Stimulated activated naive CD4-positive, alpha-beta T cell (primary cell): ENCODE results near the gene SPATA6.

ENCODE experiments used
- DNase-seq, 6 experiments: peaks; one replicate each; lab custom pipeline; 2025; lab: John Stamatoyannopoulos, UW

SPATA6 gene

DNA sequence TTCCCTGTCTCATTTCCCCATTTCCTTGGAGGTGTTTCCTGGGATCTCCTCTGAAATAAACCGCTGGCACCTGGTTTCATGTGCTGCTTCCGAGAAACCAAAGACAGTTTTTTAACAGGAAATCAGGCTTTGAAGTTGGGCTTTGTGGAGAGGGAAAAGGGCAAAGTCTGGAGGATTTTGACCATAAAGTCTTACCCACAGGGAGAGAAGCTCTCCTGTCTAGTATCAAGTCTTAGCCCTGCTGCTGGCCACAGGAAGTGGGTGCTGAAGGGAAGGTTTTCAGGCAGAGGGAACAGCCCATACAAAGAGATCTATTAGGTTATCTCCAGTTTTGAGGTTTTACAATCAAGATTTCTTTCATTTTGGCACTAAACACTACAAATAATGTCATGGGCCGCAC is 220.2 kb downstream of the SPATA6 start:
- no peak for DNase-seq

DNA sequence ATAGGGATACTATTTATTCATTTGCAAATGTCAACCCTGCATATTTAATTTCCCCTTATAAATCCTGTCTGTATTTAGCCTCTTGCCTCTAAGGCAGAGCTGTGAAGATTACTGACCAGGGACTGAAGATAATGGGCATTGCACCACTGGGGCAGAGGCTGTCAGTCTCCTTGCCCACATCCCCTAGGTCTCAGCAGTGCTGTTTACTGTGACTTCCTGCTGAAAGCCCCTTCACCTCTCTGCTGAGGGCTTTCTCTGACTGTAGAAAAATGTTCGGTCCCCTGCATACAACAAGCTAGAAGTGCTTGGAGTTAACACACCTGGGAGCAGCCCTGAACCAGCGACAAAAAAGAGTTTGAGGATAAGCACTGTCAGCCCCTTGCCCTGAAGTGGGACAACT is 220.7 kb downstream of the SPATA6 start:
- DNase-seq: no peak

DNA sequence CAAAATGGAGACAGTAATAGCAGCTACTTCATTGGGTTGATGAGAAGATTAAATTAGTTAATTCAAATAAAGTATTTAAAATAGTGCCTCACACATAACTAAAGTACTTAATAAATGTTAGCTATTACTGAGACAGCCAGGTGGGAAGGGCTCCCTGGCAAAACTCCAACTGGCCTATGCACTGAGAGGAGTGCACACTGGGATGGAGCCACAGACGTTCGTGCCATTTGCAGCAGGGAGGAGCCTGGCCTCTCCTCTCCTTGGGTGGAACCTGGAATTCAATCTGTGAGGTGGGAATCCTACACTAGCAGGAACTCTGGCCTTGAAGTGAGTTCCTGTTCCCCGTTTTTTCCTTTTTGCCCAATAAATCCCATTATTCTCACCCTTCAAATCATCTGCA is 221.4 kb downstream of the SPATA6 start:
- no peak for DNase-seq

DNA sequence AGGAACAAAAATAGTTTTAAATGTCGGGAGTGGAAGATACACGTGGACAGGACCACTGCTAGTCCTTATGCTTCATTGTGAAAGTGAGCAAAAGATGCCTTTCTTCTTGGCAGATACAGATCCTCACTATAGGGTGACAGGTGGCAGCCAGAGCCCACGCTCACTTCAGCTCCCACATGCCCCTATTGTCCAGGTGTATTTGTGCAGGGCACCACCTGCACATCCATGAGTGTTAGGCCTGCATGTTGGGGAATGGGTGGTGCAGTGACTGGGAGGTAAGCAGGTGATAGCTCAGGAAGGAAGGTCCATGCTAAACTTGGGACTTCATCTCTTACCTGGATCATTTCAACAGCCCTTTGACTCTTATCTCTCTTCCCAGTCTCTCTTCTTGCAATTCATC is 222.1 kb downstream of the SPATA6 start:
- DNase-seq: no peak

DNA sequence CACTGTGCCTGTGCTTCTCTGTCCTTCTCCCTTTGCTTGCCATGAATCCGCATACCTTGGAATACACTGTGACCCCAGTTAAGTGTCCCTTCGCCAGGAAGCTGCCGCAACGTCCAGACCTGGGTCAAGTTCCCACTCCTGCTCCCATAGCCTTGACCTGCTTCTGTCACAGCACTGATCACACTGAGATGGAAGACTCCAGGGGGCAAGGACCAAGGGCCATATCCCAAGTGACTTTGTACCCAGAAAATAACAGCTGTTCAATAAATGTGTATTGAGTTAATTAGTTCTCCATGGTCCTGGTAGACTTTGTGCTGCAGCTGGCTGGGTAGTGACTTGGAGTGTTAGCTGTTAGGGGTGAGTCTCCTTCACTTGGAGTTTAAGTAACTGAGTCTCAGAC is 223.6 kb downstream of the SPATA6 start:
- no peak for DNase-seq

DNA sequence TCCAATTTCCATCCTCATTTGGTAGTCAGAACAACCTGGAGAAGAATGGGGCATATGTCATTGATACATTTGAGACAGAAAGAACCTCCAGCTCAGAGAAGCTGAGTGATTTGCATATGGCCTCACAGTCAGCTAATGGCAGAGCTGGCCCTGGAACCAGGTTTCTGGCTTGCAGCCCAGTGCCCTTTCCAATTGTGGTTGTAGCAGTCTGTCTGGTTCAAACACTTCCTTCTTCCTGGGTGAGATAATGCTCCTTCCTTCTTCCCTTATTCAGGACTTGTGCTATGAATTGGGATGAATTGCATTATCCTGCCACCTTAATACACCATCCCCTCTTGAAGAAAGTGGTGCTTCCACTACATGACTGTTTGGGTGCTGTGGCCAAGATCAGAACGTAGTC is 225.3 kb downstream of the SPATA6 start:
- no peak for DNase-seq
